NCI-H1417 treated with DMSO at 0.1 percent for 48 hours (cell line): ENCODE results near the gene KRT13.
"Not testable (repeated sequence)": the region's sequence is repeated elsewhere in the genome, so short reads cannot be mapped to it uniquely, and the experiment has no call there.

Source experiments
- DNase-seq: peaks from one replicate; lab custom pipeline; 2025; lab: John Stamatoyannopoulos, UW

The KRT13 gene

GRCh38 chr17:41505007-41505808 is at the start of gene KRT13:
Gene KRT13 (minus strand): TSS chr17:41505612. CDS start chr17:41505550, 62 bp downstream.
- no peak for DNase-seq

- DNase-seq: no peak
These were observed 48.7 kb upstream of the KRT13 start for GRCh38 chr17:41553987-41554680.

GRCh38 chr17:41553176-41553575 is 47.8 kb upstream of the KRT13 start:
- no peak for DNase-seq

- DNase-seq: no peak
These were observed 47.0 kb upstream of the KRT13 start for GRCh38 chr17:41552455-41552854.

- no peak for DNase-seq
These were observed 46.0 kb upstream of the KRT13 start for GRCh38 chr17:41551365-41551764.

GRCh38 chr17:41549596-41550039 is 44.2 kb upstream of the KRT13 start:
- DNase-seq: no peak

GRCh38 chr17:41548844-41549595 is 43.6 kb upstream of the KRT13 start:
- no peak for DNase-seq

- DNase-seq: no peak
These were observed 42.8 kb upstream of the KRT13 start for GRCh38 chr17:41547921-41548843.

- DNase-seq: no peak
These were observed 42.0 kb upstream of the KRT13 start for GRCh38 chr17:41547378-41547841.

- no peak for DNase-seq
These were observed 41.4 kb upstream of the KRT13 start for GRCh38 chr17:41546819-41547218.

- DNase-seq: no peak
These were observed 40.5 kb upstream of the KRT13 start for GRCh38 chr17:41545829-41546410.

GRCh38 chr17:41544935-41545334 is 39.5 kb upstream of the KRT13 start:
- DNase-seq: no peak

- no peak for DNase-seq
These were observed 39.1 kb upstream of the KRT13 start for GRCh38 chr17:41544491-41544892.

- not testable (repeated sequence) for DNase-seq
These were observed 37.4 kb upstream of the KRT13 start for GRCh38 chr17:41542786-41543185.

- DNase-seq: no peak
These were observed 36.9 kb upstream of the KRT13 start for GRCh38 chr17:41542357-41542756.

- DNase-seq: no peak
These were observed 35.7 kb upstream of the KRT13 start for GRCh38 chr17:41540921-41541625.

- DNase-seq: peak; percentile 18
These were observed 34.7 kb upstream of the KRT13 start for GRCh38 chr17:41539979-41540701.

GRCh38 chr17:41539071-41539492 is 33.7 kb upstream of the KRT13 start:
- DNase-seq: no peak

GRCh38 chr17:41538565-41538991 is 33.2 kb upstream of the KRT13 start:
- no peak for DNase-seq

- DNase-seq: no peak
These were observed 32.6 kb upstream of the KRT13 start for GRCh38 chr17:41537990-41538389.
